RWPE2 (cell line): ENCODE measurements around the gene TMEM213.
"Not testable (repeated sequence)": the region's sequence is repeated elsewhere in the genome, so short reads cannot be mapped to it uniquely, and the experiment has no call there.

ENCODE experiments used
- ATAC-seq: fragments of 200-7000 bp; cut with Tn5 transposase; 3 replicates; pipeline ENCODE4 v1.9.1; 2021; ENCODE audit warnings: low read depth
- DNase-seq: peaks from one replicate; pipeline ENCODE4 v3.0.0-alpha.2; 2020; ENCODE audit warnings: low spot score
- H3K27ac ChIP-seq: fragments of 450-650 bp; 2 replicates; pipeline ENCODE4 v1.5.1; 2017; ENCODE audit warnings: mild to moderate bottlenecking; ENCODE audit not compliant: poor library complexity, severe bottlenecking
- H3K27me3 ChIP-seq: fragments of 250-450 bp; sonication (Bioruptor Pico); 2 replicates; pipeline ENCODE4 v1.5.1; 2021; ENCODE audit warnings: mild to moderate bottlenecking, moderate library complexity; ENCODE audit not compliant: insufficient read depth, poor library complexity, severe bottlenecking
- H3K36me3 ChIP-seq: fragments of 250-450 bp; sonication (Bioruptor Pico); 2 replicates; pipeline ENCODE4 v1.5.1; 2020; ENCODE audit warnings: low read depth, mild to moderate bottlenecking, moderate library complexity
- H3K4me1 ChIP-seq: fragments of 250-450 bp; sonication (Bioruptor Pico); 2 replicates; pipeline ENCODE4 v1.5.1; 2021; ENCODE audit warnings: mild to moderate bottlenecking, moderate library complexity; ENCODE audit not compliant: insufficient read depth, poor library complexity, severe bottlenecking
- H3K4me3 ChIP-seq: fragments of 250-450 bp; sonication (Bioruptor Pico); 2 replicates; pipeline ENCODE4 v1.5.1; 2021; ENCODE audit warnings: mild to moderate bottlenecking, moderate library complexity; ENCODE audit not compliant: severe bottlenecking
- H3K9me3 ChIP-seq: fragments of 250-450 bp; sonication (Bioruptor Pico); 2 replicates; pipeline ENCODE4 v1.5.1; 2021; ENCODE audit warnings: mild to moderate bottlenecking, moderate library complexity; ENCODE audit not compliant: severe bottlenecking
- CTCF ChIP-seq: fragments of 450-650 bp; IDR thresholded peaks from one replicate; pipeline ENCODE4 v1.5.1; 2017; ENCODE audit warnings: mild to moderate bottlenecking, moderate library complexity; ENCODE audit not compliant: poor library complexity, severe bottlenecking

Gene TMEM213

DNA sequence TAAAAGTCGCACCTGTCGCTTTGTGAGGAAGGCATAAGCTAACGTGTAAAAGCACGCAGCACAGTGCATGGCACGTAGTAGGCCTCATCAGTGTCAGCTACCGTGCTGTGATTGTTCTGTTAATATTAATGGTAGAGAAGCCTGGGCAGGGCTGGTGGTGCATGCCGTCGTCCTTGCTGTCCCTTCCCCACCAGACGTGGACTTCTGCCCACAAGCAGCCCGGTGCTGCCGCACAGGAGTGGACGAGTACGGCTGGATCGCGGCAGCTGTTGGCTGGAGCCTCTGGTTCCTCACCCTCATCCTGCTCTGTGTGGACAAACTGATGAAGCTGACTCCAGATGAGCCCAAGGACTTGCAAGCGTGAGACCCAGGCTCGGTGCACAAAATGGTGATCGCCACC lies 4.9 kb downstream of the TMEM213 start:
- no peaks in the 10 kb centered on the region for H3K36me3 ChIP-seq
- H3K27ac ChIP-seq, result no peak overlapping the region
- DNase-seq (no peak), ATAC-seq (no peak)
- no peak for TF ChIP-seq CTCF
- H3K27me3 ChIP-seq, result no peaks in the 10 kb centered on the region
- no peaks in the 10 kb centered on the region for H3K4me1 ChIP-seq
- no peak overlapping the region for H3K4me3 ChIP-seq
- H3K9me3 ChIP-seq, result no peaks in the 10 kb centered on the region

GRCh38 chr7:138804618-138805017 lies 6.8 kb downstream of the TMEM213 start:
- H3K4me1 ChIP-seq, result no peaks in the 10 kb centered on the region
- H3K4me3 ChIP-seq, result no peak overlapping the region
- DNase-seq (no peak), ATAC-seq (no peak)
- no peaks in the 10 kb centered on the region for H3K9me3 ChIP-seq
- no peak for TF ChIP-seq CTCF
- no peaks in the 10 kb centered on the region for H3K36me3 ChIP-seq
- no peaks in the 10 kb centered on the region for H3K27me3 ChIP-seq
- no peak overlapping the region for H3K27ac ChIP-seq

GRCh38 chr7:138809346-138809745 lies 11.6 kb downstream of the TMEM213 start:
- no peak overlapping the region for H3K27ac ChIP-seq
- H3K4me3 ChIP-seq, result no peak overlapping the region
- no peak for TF ChIP-seq CTCF
- no peaks in the 10 kb centered on the region for H3K36me3 ChIP-seq
- no peak for DNase-seq
- no peak for ATAC-seq
- no peaks in the 10 kb centered on the region for H3K4me1 ChIP-seq
- H3K27me3 ChIP-seq, result no peaks in the 10 kb centered on the region
- no peaks in the 10 kb centered on the region for H3K9me3 ChIP-seq

- not testable (repeated sequence) for H3K4me1 ChIP-seq, H3K27me3 ChIP-seq, H3K4me3 ChIP-seq, DNase-seq, H3K36me3 ChIP-seq, H3K9me3 ChIP-seq, H3K27ac ChIP-seq, ATAC-seq
These were observed 13.5 kb downstream of the TMEM213 start for GRCh38 chr7:138811327-138811726.

DNA sequence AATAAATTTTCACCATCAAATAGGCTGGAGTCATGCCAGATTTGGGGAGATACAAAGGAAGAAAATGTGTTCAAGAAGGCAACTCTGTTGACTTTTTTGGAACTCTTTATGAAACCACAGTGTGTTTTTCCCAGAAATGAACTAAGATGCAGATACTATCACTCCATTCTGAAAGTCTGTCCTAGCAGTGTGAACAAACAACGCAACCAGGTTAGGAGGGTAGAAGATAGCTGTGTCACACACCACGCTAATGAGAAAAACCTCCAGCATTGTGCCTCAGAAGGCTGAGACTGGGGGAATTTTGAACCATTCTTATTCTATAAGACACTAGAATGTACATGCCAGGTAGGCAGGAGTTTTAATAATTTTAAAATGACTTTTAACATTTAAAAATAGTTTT lies 16.2 kb downstream of the TMEM213 start:
- ATAC-seq (no peak), DNase-seq (no peak)
- Histone ChIP-seq H3K27me3 (no peaks in the 10 kb centered on the region), H3K9me3 (no peaks in the 10 kb centered on the region), H3K4me1 (no peaks in the 10 kb centered on the region), H3K27ac (no peak overlapping the region), H3K36me3 (no peaks in the 10 kb centered on the region), H3K4me3 (no peak overlapping the region)
- no peak for TF ChIP-seq CTCF
